K562 (cell line): ENCODE measurements around the gene SYNPO. TPM values are rescaled to one million over a fixed set of nuclear protein-coding genes. Genes with fewer than 3 reads are reported as not detected.

ENCODE experiments used
- CBFA2T2 ChIP-seq: fragments of 450-650 bp; conservative IDR thresholded peaks from 2 replicates; pipeline ENCODE4 v1.6.1; 2017; ENCODE audit warnings: mild to moderate bottlenecking
- DEAF1 ChIP-seq: fragments of 450-650 bp; formaldehyde crosslinking; IDR thresholded peaks from 2 replicates; pipeline ENCODE4 v1.4.0; 2020; ENCODE audit warnings: mild to moderate bottlenecking, moderate library complexity
- DLX4 ChIP-seq: fragments of 250-450 bp; sonication (Bioruptor Pico); IDR thresholded peaks from 2 replicates; pipeline ENCODE4 v1.6.1; 2021; ENCODE audit warnings: mild to moderate bottlenecking
- HDAC3 ChIP-seq: fragments of 450-650 bp; IDR thresholded peaks from 2 replicates; pipeline ENCODE4 v1.6.1; 2018; ENCODE audit warnings: borderline replicate concordance, mild to moderate bottlenecking, moderate library complexity; ENCODE audit not compliant: partially characterized antibody
- HSF4 ChIP-seq: fragments of 250-450 bp; sonication (Bioruptor Pico); IDR thresholded peaks from 2 replicates; pipeline ENCODE4 v2.1.2; 2022; ENCODE audit warnings: mild to moderate bottlenecking, moderate library complexity, borderline replicate concordance
- MITF ChIP-seq: IDR thresholded peaks from 2 replicates; pipeline ENCODE4 v1.6.1; 2014; ENCODE audit warnings: antibody characterized with exemption
- NFIX ChIP-seq: fragments of 250-450 bp; sonication (Bioruptor Pico); IDR thresholded peaks from 2 replicates; pipeline ENCODE4 v1.4.0; 2020; ENCODE audit warnings: low read depth, mild to moderate bottlenecking, moderate library complexity
- PCBP1 ChIP-seq: fragments of 200-400 bp; formaldehyde crosslinking; IDR thresholded peaks from 2 replicates; pipeline ENCODE4 v1.6.1; 2018; ENCODE audit warnings: mild to moderate bottlenecking, low read depth, low read length; ENCODE audit not compliant: poor library complexity, severe bottlenecking
- TSC22D4 ChIP-seq: fragments of 450-650 bp; IDR thresholded peaks from 2 replicates; pipeline ENCODE4 v1.6.1; 2016; ENCODE audit warnings: missing genetic modification characterization, missing biosample characterization, control low read depth
- VEZF1 ChIP-seq: fragments of 200-800 bp; sonication (Bioruptor generic); IDR thresholded peaks from 2 replicates; pipeline ENCODE4 v1.6.1; 2017; ENCODE audit warnings: missing genetic modification characterization, missing compliant biosample characterization
- ZNF24 ChIP-seq: fragments of 450-650 bp; IDR thresholded peaks from 2 replicates; pipeline ENCODE4 v1.6.1; 2016
- ZNF436 ChIP-seq: fragments of 250-450, 450-650 bp; sonication (Bioruptor Pico); formaldehyde crosslinking; IDR thresholded peaks from 2 replicates; pipeline ENCODE4 v1.7.0; 2020; ENCODE audit warnings: mild to moderate bottlenecking
- ZNF668 ChIP-seq: fragments of 250-450 bp; sonication (Bioruptor Pico); IDR thresholded peaks from 2 replicates; pipeline ENCODE4 v1.8.0; 2022; ENCODE audit warnings: mild to moderate bottlenecking, inconsistent platforms
- ZNF740 ChIP-seq, 3 experiments: fragments of 200-800 bp in 1 of 3; sonication (Bioruptor generic) in 1 of 3; sonication (generic) in 1 of 3; formaldehyde crosslinking in 1 of 3; IDR thresholded peaks; 2 replicates each; pipeline versions ENCODE4 v1.6.1 to v1.8.0; 2016 to 2022; ENCODE audit warnings: mild to moderate bottlenecking in 2 of 3, missing compliant biosample characterization in 2 of 3, missing genetic modification characterization in 2 of 3, missing genetic modification reagents in 1 of 3
- polyA plus RNA-seq, 8 experiments: library from polyadenylated mRNA; depleted of rRNA in 4 of 8; stranded (reverse) in 5 of 8; unstranded in 3 of 8; fragments of >200 nt; fragmentation: Nextera tagmentation in 2 of 8; fragmentation: Illumina TruSeq in 1 of 8; extraction: Ambion mirVana in 2 of 8; extraction: Trizol in 1 of 8; gene quantifications; 2 replicates each; pipeline versions ENCODE4 v1.2.1 to v1.2.3, GENCODE V29; 2011 to 2014; ENCODE audit warnings: inconsistent platforms in 1 of 8, missing spikeins in 1 of 8
- total RNA-seq, 7 experiments: library from RNA; depleted of rRNA in 6 of 7; stranded (reverse); fragments of >200 nt in 6 of 7; fragmentation: Illumina TruSeq in 2 of 7; extraction: Trizol in 2 of 7; gene quantifications; 2 replicates each; pipeline versions ENCODE4 v1.2.1 to v1.2.3, GENCODE V29; 2011 to 2021; ENCODE audit warnings: low replicate concordance in 1 of 7

The SYNPO gene
- total and polyA plus RNA-seq, 9 of the 15 experiments (the other 6 are each of a cell fraction or from before 2014, with no cell fraction given) = 0.01 to 0.31 (median 0.03) TPM; not detected in 4

- peak; percentile 38; the same call in 1 of the 2 replicates for TF ChIP-seq VEZF1 (CRISPR knock-in tag)
- TF ChIP-seq HSF4 (CRISPR knock-in tag) = no peak
- TF ChIP-seq PCBP1 = peak; percentile 37
- no peak for TF ChIP-seq NFIX (CRISPR knock-in tag)
- no peak for TF ChIP-seq ZNF436 (CRISPR knock-in tag)
- no peak for TF ChIP-seq ZNF668 (CRISPR knock-in tag)
- TF ChIP-seq DLX4 (CRISPR knock-in tag) = no peak
- TF ChIP-seq TSC22D4 (tag) = no peak
- no peak for TF ChIP-seq CBFA2T2
- TF ChIP-seq ZNF740 (CRISPR knock-in tag; IDR thresholded peaks at IDR 0.05) = 0 out of 2 replicates have a peak, but pooled peaks have one; percentile 23
- TF ChIP-seq ZNF740 (tag; IDR thresholded peaks at IDR 0.05) = no peak
- TF ChIP-seq MITF = no peak
- TF ChIP-seq DEAF1 (CRISPR knock-in tag) = no peak
- TF ChIP-seq ZNF24 = no peak
- no peak for TF ChIP-seq HDAC3
Measured at GRCh38 chr5:150624334-150625163, 15.9 kb upstream of the SYNPO start (continued).
